ENCODE data around the gene SLC35B1.
A peak's percentile ranks its signal among the peaks of the same experiment; 100 is the strongest.

SLC35B1 gene

DNA sequence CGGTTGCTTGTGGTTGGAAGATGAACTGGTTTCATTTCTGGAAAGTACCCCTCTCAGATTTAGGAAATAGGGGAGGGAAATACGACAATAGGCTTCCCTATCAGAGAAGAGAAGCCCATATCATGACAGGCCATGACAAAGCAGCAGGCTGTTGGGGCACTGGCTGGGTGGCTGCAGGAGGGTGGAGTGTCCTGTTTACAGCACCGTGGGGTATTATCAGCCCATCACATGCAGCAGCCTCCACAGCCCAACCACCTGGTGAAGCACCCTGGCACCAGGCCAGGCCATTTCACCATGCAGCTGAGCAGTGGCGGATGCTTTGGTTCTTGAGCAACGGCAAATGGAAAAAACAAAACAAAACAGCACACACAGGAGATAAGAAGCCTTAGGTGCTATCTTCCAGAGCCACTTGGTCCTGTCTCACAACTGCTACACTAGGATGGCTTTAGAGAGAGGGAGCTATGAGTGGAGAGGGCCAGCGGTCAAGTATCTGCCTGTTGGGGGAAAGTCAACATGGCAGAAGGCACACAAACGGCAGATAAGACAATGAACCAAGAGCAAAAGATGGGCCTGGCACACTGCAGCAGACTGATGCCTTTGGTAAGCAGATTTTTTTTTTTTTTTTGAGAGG, 32.0 kb upstream of the SLC35B1 start:
- no peak overlapping the region for H2AFZ ChIP-seq (ENCODE audit: low read depth, low read length)
- TF ChIP-seq, protein P1, sequence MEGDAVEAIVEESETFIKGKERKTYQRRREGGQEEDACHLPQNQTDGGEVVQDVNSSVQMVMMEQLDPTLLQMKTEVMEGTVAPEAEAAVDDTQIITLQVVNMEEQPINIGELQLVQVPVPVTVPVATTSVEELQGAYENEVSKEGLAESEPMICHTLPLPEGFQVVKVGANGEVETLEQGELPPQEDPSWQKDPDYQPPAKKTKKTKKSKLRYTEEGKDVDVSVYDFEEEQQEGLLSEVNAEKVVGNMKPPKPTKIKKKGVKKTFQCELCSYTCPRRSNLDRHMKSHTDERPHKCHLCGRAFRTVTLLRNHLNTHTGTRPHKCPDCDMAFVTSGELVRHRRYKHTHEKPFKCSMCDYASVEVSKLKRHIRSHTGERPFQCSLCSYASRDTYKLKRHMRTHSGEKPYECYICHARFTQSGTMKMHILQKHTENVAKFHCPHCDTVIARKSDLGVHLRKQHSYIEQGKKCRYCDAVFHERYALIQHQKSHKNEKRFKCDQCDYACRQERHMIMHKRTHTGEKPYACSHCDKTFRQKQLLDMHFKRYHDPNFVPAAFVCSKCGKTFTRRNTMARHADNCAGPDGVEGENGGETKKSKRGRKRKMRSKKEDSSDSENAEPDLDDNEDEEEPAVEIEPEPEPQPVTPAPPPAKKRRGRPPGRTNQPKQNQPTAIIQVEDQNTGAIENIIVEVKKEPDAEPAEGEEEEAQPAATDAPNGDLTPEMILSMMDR (IDR thresholded peaks at IDR 0.05; ENCODE audit: low read depth, low read length) = no peak
- no peak for TF ChIP-seq EZH2phosphoT487 (IDR thresholded peaks at IDR 0.05; ENCODE audit: low read depth)
- H3K4me2 ChIP-seq (ENCODE audit: low read length) = peak overlapping the region; percentile 33; the same call in 1 of the 2 replicates
- H3K79me2 ChIP-seq (ENCODE audit: low read length) = no peaks in the 10 kb centered on the region
- no peak overlapping the region for H3K27ac ChIP-seq (ENCODE audit: low read length)
- H3K27me3 ChIP-seq (ENCODE audit: low read depth, low read length) = no peaks in the 10 kb centered on the region
- H3K4me1 ChIP-seq (ENCODE audit: low read length) = peaks cover 39% of the 10 kb centered on the region
- no peak overlapping the region for H3K4me3 ChIP-seq (ENCODE audit: low read length)
- H3K36me3 ChIP-seq (replicated peaks; ENCODE audit: low read depth, low read length) = no peaks in the 10 kb centered on the region
- no peak overlapping the region for H3K9ac ChIP-seq (ENCODE audit: low read length)
- H3K9me3 ChIP-seq (ENCODE audit: insufficient read depth, low read length) = peaks cover 6% of the 10 kb centered on the region; the same call in 1 of the 2 replicates
- peaks cover 10% of the 10 kb centered on the region; the same call in 1 of the 2 replicates for H4K20me1 ChIP-seq (ENCODE audit: insufficient read depth, low read length)

DNA sequence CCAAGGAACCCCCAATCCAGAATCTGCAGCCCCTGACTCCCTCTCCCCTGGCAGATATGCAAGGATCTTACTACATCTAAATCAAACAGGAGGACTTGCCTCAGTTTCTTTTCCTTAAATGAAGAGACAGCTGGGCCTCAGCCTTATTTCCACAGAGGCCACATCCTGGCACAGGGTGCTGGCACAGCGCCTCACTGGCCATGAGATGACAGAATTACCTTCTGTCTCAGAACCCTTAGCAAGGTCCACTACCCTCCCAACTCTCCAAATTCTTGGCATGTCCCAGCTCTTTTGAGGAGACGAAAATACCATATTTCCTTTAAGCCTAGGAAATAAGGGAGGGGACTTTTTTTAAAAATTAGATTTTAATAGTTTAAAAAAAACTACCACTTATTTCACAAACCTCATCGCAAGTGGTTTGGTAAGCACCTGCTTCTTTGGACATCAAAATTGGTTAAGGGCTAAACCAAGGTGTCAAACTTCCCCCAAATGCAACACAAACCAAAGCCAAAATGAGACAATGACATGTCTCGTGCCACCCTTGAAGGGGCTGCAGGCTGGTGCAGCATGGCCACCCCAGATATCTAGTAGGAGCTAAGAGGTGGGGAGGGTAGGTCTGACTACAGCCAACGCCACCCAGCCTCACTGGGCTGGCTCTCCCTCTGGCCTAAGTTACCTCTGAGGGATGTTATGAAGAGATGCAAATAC, 30.8 kb upstream of the SLC35B1 start:
- H3K9me3 ChIP-seq (ENCODE audit: insufficient read depth, low read length) = peaks cover 6% of the 10 kb centered on the region; the same call in 1 of the 2 replicates
- no peaks in the 10 kb centered on the region for H3K36me3 ChIP-seq (replicated peaks; ENCODE audit: low read depth, low read length)
- no peak overlapping the region for H3K9ac ChIP-seq (ENCODE audit: low read length)
- H3K27ac ChIP-seq (ENCODE audit: low read length) = no peak overlapping the region
- TF ChIP-seq, protein P1 (IDR thresholded peaks at IDR 0.05; ENCODE audit: low read depth, low read length) = no peak
- no peak for TF ChIP-seq EZH2phosphoT487 (IDR thresholded peaks at IDR 0.05; ENCODE audit: low read depth)
- no peak overlapping the region for H3K4me2 ChIP-seq (ENCODE audit: low read length)
- no peaks in the 10 kb centered on the region for H3K27me3 ChIP-seq (ENCODE audit: low read depth, low read length)
- no peak overlapping the region for H2AFZ ChIP-seq (ENCODE audit: low read depth, low read length)
- peaks cover 39% of the 10 kb centered on the region for H3K4me1 ChIP-seq (ENCODE audit: low read length)
- H3K79me2 ChIP-seq (ENCODE audit: low read length) = no peaks in the 10 kb centered on the region
- H3K4me3 ChIP-seq (ENCODE audit: low read length) = no peak overlapping the region
- peaks cover 10% of the 10 kb centered on the region; the same call in 1 of the 2 replicates for H4K20me1 ChIP-seq (ENCODE audit: insufficient read depth, low read length)

DNA sequence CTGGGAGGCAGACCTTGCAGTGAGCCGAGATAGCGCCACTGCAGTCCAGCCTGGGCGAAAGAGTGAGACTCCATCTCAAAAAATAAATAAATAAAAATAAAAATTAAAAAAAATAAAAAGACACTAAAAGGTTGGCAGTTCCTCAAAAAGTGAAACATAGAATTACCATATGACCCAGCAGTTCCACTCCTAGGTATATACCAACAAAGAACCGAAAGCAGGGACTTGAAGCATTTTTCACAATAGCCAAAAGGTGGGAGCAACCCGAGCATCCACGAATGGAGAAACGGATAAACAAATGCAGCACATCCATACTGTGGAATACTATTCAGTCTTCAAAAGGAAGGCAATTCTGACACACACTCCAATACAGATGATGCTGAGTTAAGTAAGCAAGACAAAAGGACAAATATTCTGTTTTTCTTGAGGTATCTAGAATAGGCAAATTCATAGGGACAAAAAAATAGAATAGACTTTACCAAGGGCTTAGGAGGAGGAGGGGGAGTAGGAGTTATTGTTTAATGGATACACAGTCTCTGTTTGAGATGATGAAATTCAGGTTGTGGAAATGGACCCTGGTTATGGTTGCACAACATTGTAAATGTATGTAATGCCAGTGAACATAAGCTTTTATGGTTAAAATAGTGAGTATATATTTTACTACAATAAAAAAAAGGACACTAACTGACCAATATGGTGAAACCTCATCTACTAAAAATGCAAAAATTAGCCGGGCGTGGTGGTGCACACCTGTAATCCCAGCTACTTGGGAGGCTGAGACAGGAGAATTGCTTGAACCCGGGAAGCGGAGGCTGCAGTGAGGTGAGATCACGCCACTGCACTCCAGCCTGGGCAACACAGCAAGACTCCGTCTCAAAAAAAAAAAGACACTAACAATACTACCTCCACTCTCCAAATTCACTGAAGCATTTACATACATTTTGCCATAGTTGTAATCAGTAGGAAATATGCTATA, 27.0 kb upstream of the SLC35B1 start:
- H3K4me1 ChIP-seq (ENCODE audit: low read length) = peaks cover 16% of the 10 kb centered on the region
- H3K27me3 ChIP-seq (ENCODE audit: low read depth, low read length) = no peaks in the 10 kb centered on the region
- no peaks in the 10 kb centered on the region for H4K20me1 ChIP-seq (ENCODE audit: insufficient read depth, low read length)
- H2AFZ ChIP-seq (ENCODE audit: low read depth, low read length) = no peak overlapping the region
- H3K79me2 ChIP-seq (ENCODE audit: low read length) = no peaks in the 10 kb centered on the region
- peaks cover 4% of the 10 kb centered on the region; the same call in 1 of the 2 replicates for H3K9me3 ChIP-seq (ENCODE audit: insufficient read depth, low read length)
- TF ChIP-seq EZH2phosphoT487 (IDR thresholded peaks at IDR 0.05; ENCODE audit: low read depth) = no peak
- TF ChIP-seq, protein P1 (IDR thresholded peaks at IDR 0.05; ENCODE audit: low read depth, low read length) = no peak
- no peak overlapping the region for H3K9ac ChIP-seq (ENCODE audit: low read length)
- no peak overlapping the region for H3K4me2 ChIP-seq (ENCODE audit: low read length)
- no peak overlapping the region for H3K4me3 ChIP-seq (ENCODE audit: low read length)
- H3K36me3 ChIP-seq (replicated peaks; ENCODE audit: low read depth, low read length) = no peaks in the 10 kb centered on the region
- no peak overlapping the region for H3K27ac ChIP-seq (ENCODE audit: low read length)
